Globus pallidus (tissue), 1 donor: Measurements from ENCODE around the gene FITM1.
A peak's percentile ranks its signal among the peaks of the same experiment; 100 is the strongest.

Experiments used
- DNase-seq: peaks from one replicate; pipeline ENCODE4 v3.0.0-alpha.2; 2015; ENCODE audit warnings: low spot score

Gene FITM1

DNA sequence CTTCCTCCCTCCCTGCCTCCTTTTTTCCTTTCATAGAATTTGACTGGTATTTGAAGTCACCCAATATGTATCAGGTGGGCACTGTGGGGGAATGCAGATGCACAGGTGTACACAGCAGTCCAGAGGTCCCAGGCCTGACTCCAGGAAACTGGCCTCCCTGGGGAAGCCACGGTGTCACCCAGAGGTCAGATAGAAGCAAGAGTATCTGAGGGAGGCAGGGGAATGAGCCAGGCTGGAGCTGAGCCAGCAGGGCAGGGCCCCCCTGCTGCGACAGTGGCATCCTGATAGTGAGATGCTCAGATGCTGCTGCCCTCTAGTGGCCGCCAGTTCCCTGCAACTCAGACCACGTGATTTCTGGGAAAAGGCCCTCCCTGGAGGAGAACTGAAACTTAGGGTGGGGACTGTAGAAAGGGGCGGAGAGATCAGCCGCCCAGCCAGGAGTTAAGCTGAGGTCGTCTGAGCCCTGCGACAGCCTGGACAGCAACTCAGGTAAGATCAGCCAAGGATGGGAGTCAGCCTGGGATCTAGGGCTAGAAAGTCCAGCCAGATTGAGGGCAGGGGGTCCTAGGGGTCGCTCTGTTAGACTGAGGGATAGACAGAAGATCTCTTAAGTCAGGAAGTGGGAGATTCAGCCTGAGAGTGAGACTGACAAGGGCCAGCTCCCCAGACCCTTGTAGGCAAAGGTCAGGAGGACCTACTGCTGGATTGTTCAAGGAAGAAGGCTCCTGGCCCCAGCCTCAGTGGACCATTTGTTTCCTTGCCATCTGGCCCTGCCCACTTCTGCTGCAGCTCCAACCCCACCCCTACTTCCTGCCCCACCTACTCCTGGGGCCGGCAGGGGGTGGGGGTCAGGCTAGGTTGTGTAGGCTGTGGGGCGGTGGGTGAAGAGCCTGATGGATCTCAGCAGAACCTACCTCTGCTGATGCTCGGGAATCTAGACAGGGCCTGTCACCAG is 30.7 kb downstream of the FITM1 start, which contains the start of gene IRF9:
TSS of gene IRF9 (plus strand) at position 416 of the 955 bp plus-strand sequence. CDS start 880 bp downstream, outside the sequence.
- DNase-seq, result peak; percentile 96

GRCh38 chr14:24162093-24162492 is 31.6 kb downstream of the FITM1 start:
- DNase-seq, result no peak

GRCh38 chr14:24164518-24164991 is 34.1 kb downstream of the FITM1 start:
- DNase-seq, result no peak

DNA sequence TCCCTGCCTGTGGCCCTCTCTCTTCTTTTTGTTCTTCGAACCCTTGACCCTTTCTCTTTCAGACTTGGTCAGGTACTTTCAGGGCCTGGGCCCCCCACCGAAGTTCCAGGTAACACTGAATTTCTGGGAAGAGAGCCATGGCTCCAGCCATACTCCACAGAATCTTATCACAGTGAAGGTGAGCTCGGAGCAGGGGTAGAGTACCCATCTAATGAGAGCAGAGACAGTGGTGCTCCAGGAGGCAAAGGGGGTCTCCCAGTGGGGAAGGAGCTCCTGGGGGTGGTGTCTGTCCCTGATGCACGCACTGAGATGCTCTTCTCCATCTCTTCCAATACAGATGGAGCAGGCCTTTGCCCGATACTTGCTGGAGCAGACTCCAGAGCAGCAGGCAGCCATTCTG is 35.3 kb downstream of the FITM1 start:
- DNase-seq, result no peak

- no peak for DNase-seq
Observed at GRCh38 chr14:24167469-24168114, 37.1 kb downstream of the FITM1 start.

GRCh38 chr14:24171422-24172260 is 41.2 kb downstream of the FITM1 start, which contains the start of gene REC8:
TSS of gene REC8 (plus strand) at chr14:24172080. CDS start at chr14:24172553, 473 bp downstream.
- peak; percentile 92 for DNase-seq

- no peak for DNase-seq
Observed at GRCh38 chr14:24172261-24172860, 41.9 kb downstream of the FITM1 start.

- DNase-seq, result no peak
Observed at GRCh38 chr14:24172871-24173281, 42.4 kb downstream of the FITM1 start.

GRCh38 chr14:24176599-24176998 is 46.1 kb downstream of the FITM1 start:
- no peak for DNase-seq

GRCh38 chr14:24177041-24177825 is 46.8 kb downstream of the FITM1 start:
- no peak for DNase-seq

- DNase-seq, result no peak
Observed at GRCh38 chr14:24177891-24178290, 47.4 kb downstream of the FITM1 start.

DNA sequence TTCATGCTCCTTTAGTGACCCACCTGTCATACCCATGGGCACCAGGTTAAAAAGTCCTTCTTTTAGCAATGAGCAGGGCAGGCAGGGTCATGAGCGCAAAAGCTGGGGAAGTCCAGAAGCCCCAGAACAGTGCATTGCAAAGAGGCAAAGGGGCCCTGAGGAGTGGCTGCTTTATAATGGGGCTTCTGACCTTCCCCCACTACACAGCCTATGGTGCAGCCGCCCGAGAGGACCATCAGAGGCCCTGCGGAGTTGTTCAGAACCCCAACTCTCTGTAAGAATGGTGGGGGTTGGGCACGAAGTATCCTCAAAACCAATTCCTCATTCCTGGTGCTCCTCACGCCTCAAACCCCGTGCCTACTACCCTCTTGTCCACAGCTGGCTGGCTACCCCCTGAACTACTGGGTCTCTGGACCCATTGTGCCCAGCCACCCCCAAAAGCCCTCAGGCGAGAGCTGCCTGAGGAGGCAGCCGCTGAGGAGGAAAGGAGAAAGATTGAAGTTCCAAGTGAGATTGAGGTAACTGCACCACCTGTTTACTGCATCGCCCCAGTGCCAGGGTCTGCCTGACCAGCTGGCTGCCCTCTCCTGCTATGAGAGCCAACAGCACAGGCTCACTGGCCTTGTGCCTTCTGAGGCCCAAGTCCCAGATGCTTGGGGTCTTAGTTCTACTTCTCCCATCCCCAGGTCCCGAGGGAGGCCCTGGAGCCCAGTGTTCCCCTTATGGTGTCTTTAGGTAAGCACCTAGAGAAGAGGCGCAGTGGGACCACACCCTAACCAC is 48.1 kb downstream of the FITM1 start:
- DNase-seq, result no peak

DNA sequence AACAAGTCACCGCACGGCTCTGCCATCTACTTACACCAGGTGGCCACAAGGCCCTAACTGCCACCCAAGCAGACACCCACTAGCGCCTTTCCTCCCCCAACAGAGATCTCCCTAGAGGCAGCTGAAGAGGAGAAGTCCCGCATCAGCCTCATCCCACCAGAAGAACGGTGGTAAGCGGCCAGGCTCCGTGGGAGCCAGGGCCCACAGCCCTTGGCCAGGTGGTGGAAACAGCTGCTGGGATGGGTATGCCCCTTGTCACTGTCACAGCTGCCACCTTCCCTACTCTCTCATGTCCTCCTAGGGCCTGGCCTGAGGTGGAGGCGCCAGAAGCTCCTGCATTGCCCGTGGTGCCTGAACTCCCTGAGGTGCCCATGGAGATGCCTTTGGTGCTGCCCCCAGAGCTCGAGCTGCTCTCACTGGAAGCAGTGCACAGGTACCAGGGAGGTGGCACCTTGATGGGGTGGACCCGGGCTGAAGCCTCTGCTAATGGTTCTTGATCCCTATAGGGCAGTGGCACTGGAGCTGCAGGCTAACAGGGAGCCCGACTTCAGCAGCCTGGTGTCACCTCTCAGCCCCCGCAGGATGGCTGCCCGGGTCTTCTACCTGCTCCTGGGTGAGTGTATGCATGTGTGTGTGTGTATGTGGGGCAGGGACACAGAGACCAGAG is 49.0 kb downstream of the FITM1 start:
- DNase-seq, result no peak

DNA sequence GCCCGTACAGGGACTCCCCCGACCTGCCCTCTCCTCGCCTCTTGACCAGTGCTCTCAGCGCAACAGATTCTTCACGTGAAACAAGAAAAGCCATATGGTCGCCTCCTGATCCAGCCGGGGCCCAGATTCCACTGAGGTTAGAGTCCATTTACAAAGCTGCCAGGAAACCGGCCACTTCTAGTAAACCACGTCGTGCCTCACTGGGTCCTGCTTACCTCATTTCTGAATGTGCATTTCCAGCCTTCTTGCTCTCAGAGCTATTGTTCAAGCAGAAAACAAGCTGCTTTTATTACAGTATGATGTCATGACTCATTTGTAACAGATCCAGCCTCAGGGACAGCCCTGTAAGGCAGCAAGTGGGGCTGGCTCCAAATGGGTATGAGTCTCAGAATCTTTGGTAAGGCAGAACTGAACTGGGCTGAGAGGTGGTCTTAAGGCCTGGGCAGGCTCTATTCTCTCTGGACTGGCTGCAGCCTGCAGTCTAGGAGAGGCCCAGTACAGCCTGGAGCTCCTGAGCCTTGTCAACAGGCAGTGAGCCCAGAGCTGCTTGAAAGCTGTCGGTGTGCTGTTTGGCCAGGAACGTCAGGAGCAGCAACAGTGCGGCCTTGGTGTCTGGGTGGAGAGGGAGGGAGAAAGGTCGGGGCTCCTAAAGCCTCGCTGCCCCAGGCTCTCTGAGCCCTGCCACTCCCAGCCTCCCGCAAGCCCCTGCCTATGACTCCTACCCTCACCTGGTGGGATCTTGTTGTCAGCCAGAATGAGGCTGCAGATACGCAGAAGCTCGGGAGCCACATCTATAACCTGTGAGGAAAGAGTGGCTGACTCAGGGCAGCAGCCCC is 49.7 kb downstream of the FITM1 start:
- DNase-seq, result peak; percentile 78

- DNase-seq, result no peak
Observed at GRCh38 chr14:24181371-24182077, 51.1 kb downstream of the FITM1 start.
